Hematopoietic multipotent progenitor cell treated with erythropoietin and hydrocortisone succinate and interleukin-3 and kit ligand, for 6 days (in vitro differentiated cells): ENCODE measurements around the gene AHSA1.
"Not testable (repeated sequence)": the region's sequence is repeated elsewhere in the genome, so short reads cannot be mapped to it uniquely, and the experiment has no call there.

Experiments used
- DNase-seq: peaks from one replicate; pipeline ENCODE4 v3.0.0-alpha.2; 2015

Gene AHSA1

DNA sequence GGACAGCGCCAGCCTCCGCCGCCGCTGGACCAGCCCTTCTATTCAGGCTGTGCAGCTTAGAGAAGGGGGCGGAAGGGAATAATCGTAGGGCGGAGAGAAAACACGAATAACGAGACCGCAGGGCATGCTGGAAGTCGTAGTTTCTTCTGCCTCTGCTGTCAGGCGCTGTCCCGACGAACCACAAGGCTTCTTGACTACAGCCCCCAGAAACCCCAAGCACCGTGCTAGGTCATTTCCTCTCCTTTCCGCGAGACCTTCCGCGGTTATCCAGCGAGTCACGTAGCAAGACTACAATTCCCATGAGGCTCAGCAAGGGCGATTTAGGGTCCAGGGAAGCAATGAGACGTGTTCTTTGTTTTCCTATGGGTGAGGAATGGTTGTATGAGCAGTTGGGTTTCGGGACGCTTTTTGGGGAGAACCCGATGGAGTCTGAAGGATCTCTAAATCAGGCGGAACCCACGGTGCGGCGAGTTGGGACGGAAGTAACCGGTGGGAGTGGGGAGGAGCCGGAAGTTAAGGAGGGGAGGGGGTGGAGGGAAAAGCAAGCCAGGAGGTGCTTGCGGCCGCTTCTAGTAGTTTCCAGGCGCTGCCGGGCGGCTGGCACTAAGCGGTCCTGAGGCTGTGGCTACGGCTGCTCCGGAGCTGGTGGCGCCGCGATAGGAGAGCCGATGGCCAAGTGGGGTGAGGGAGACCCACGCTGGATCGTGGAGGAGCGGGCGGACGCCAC is at the start of gene AHSA1, which contains the start of gene VIPAS39:
Gene AHSA1 (plus strand): TSS at position 572 of the 727 bp plus-strand sequence. CDS start 97 bp downstream, at position 669.
Gene VIPAS39 (minus strand): TSS at position 80 of the 727 bp plus-strand sequence. CDS start 3,499 bp downstream, outside the sequence.
- DNase-seq = peak; percentile 100

DNA sequence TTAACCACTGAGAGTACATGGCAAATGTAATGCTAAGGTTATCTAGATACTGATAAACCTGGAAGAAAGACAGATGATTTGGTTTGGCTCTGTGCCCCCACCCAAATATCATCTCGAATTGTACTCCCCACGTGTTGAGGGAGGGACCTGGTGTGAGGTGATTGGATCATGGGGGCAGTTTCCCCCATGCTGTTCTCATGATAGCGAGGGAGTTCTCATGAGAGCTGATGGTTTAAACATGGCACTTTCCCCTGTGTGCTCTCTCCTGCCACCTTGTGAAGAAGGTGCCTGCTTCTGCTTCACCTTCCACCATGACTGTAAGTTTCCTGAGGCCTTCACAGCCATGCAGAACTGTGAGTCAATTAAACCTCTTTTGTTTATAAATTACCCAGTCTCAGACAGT is 48.8 kb upstream of the AHSA1 start:
- DNase-seq = peak; percentile 77

DNA sequence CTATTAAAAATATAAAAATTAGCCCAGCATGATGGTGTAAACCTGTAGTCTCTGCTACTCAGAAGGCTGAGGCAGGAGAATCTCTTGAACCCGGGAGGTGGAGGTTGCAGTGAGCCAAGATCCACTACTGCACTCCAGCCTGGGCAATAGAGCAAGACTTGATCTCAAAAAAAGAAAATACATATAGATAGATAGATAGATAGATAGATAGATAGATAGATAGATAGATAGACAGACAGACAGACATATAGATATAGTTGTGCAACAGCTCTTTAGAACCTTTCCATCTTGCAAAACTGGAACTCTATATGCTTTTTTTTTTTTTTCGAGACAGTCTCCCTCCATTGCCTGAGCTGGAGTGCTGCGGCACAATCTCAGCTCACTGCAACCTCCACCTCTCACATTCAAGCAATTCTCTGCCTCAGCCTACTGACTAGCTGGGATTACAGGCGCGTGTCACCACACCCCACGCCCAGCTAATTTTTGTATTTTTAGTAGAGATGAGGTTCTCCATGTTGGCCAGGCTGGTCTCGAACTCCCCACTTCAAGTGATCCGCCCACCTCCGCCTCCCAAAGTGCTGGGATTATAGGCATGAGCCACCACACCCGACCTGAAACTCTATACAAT is 42.4 kb upstream of the AHSA1 start:
- not testable (repeated sequence) for DNase-seq

DNA sequence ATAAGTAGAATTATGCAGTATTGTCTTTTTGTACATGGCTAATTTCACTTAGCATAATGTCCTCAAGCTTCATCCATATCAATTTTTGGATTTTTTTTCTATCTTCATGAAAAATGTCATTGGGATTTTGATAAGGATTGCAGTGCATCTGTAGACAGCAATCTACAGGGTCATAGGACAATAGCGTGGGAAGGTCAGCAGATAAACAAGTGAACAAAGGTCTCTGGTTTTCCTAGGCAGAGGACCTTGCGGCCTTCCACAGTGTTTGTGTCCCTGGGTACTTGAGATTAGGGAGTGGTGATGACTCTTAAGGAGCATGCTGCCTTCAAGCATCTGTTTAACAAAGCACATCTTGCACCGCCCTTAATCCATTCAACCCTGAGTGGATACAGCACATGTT is 41.8 kb upstream of the AHSA1 start:
- DNase-seq = not testable (repeated sequence)

DNA sequence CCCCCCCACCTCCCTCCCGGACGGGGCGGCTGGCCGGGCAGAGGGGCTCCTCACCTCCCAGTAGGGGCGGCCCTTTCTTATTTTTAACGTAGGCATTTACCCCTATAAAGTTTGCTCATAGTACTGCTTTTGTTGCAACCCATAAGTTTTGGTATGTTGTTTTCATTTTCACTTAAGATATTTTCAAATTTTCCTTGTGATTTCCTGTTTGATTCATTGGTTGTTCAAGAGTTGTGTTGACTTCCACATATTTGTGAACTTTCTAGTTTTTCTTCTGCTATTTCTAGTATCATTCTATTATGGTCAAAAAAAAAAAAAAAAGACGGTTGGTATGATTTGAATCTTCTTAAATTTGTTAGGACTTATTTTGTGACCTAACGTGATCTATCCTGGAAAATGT is 41.1 kb upstream of the AHSA1 start:
- DNase-seq = no peak

DNA sequence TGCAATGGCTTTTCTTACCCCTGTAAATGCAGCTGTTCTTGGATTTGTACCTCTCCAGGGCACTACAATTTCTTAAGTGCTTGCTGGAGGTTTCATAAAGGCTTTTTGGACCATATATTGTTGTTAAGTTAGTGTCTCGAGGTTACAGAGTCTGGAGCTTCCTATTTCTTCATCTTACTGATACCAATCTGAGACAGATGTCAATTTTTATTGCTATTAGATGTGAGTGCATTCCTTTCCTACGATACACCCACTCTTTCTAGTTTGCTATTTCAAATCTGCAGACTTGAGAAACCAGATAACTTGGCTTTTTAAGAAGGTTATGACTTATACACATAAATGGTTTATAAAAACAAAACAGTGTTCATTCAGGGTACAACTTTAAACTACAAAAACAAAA is 36.7 kb upstream of the AHSA1 start:
- peak; percentile 46 for DNase-seq

DNA sequence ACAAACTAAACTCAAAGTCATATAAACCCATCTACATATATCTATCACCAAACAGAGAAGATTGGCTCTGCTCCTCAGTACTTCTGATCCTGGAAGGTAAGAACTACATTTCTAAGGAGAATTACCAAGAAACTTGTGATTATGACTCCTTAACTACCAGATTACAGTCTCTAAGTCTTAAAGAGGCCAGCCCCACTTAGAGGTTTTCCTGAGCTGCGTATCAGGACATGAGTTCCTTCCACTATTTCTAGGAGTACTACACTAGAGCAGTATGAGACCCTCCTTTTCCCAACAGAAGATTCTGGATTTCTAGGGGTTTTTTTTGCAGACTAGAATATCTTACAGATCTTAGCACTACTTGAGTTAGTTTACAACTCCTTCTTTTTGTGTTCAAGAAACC is 34.5 kb upstream of the AHSA1 start, which contains the start of gene NOXRED1:
Gene NOXRED1 (minus strand): TSS at position 101 of the 400 bp plus-strand sequence. CDS start 634 bp downstream, outside the sequence.
- no peak for DNase-seq

DNA sequence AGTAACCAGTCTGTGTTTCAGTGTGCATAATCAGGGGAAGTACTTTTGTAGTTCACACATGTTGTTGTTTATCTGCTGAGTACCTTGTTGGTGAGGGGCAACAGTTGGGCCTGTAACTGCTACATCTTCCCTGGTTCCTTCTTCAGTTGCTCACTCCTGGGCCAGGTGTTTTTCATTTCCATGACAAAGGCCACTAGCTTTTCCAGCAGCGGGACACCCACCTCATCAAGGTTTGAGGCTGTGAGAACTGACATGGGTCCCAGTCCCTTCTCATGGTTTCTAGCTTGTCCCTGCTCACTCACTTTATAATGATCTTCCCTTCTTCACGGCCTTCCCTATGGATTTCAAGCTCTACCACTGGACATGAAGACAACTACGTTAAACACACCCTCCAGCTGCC is 33.0 kb upstream of the AHSA1 start:
- DNase-seq = no peak

DNA sequence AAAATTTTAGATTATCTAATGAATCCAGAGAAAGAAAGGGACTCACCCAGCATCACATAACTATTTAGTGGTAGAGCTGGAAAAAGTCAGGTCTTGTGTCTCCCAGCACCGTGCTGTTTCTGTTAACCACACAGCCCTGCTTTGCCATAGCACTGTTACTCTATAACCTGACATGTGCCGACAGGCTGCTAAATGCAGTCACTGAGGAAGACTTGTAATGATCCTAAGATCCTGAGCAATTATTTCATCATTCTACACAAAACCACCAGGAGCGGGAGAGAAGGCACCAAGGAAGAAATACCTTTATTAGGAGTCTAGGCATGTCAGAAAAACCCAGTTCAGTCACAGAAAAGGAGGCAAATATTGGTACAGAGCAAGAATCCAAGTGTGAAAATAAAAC is 31.5 kb upstream of the AHSA1 start:
- DNase-seq = no peak

DNA sequence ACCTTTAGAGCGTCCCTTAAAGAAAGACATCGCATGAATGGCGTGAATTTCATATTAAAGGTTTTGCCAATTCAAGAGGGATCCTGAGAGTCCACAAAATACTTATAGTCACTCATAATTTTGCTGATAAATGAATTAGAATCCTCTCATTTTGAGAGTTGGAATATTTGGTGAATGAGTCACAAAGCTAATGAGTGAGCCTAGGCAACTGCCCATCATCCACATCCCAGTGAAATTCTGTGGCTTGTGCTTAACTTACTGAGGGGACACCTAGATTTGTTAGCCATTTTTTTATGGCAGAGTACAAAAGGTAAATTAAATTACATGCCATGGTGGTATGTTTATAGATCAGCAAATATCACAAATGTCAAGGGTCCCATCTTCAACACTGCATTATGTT is 21.9 kb upstream of the AHSA1 start:
- DNase-seq = no peak

DNA sequence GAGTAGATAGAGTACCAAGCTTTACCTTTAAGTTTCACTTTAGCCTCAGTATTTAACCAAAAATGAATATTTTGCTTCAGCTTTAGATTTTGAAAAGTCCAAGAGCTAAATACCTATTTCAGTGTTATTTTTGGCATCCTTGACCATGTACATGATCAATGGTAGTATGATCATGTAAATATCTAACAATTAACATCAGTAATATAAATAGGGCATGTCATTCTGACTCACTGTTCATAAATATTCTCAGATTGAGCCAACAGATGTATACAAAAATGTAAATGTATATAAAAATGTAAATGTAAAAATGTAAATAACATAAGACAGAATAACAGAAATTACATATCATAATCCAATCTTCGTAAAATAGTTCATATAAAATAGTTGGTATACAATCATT is 19.3 kb upstream of the AHSA1 start:
- no peak for DNase-seq

DNA sequence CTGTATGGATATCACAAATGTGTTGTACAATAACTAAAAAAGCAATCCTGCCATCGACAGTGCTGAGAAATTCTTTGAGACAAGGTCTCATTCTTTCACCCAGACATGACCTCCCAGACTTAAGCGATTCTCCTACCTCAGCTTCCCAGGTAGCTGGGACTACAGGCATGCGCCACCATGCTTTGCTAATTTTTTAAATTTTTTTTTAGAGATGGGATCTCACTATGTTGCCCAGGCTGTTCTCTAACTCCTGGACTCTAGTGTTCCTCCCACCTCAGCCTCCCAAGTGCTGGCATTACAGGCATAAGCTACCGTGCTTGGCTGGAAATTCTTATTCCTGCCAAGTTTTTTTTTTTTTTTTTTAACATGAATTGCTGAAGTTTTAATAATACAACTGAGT is 18.0 kb upstream of the AHSA1 start:
- DNase-seq = no peak

DNA sequence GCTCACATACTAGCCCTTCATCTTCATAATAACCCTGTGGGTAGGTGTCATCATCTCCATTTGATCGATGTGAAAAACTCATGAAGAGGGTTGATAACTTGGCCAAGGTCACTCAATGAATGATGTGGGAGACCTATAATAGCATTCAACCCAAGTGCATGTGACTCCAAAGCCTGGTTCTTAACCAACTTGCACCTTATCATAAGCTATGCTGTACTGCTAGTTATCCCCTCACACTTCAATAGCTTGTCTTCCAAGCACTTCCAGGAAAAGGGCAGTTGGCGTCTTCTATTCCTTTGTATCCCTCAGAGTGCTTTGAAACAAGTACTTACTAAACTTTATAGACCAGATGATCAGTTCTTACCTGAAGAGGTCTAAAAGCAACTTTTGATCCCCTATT is 15.7 kb upstream of the AHSA1 start:
- no peak for DNase-seq

DNA sequence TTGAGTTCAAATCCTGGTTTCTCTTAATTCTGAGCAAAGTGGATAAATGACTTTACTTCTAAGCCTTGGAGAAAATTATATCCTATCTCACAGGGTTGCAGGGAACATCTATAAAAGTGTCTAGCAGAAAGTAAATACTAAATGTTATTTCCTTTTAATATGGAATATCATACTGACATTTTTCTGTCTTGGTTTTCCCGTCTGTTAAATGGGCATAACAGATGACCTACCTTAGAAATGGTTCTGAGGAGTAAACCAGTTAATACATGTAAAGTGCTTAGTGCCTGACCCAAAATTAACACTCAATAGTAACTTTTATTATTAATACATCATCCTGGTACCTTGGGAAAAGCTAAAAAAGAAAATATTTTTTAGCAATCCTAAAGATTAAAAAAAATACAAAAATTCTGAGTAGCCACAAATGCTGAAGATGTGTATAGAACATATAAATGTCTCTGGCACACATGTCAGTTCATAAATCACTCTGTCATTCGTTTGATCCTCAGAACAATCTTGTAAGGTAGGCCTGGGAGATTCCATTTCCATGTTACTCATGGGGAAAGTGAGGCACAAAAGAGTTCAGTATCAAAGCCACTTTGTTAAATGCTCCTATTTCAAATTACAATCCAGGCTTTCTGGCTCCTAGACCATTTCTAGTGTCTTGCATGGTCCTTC is 1.8 kb upstream of the AHSA1 start:
- no peak for DNase-seq

DNA sequence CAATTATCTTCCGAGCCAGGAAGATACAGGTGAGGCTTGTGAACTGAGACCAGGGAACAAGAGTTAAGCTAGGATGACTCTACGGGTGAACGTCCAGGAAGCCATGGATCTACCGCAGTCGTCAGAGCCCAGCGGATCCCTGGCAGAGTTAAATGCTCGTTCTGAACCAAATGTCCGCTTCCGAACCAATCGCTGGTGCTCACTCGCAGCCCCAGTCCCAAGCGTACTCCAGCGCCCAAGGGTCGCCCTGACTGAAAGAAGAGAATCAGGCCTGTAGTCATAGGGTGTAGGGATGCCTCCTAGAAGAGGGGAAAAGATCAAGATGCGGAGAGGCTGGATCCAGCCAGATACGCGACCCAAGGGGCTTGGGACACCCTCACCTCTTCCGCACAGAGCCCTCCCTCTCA is 775 bp upstream of the AHSA1 start:
- no peak for DNase-seq

DNA sequence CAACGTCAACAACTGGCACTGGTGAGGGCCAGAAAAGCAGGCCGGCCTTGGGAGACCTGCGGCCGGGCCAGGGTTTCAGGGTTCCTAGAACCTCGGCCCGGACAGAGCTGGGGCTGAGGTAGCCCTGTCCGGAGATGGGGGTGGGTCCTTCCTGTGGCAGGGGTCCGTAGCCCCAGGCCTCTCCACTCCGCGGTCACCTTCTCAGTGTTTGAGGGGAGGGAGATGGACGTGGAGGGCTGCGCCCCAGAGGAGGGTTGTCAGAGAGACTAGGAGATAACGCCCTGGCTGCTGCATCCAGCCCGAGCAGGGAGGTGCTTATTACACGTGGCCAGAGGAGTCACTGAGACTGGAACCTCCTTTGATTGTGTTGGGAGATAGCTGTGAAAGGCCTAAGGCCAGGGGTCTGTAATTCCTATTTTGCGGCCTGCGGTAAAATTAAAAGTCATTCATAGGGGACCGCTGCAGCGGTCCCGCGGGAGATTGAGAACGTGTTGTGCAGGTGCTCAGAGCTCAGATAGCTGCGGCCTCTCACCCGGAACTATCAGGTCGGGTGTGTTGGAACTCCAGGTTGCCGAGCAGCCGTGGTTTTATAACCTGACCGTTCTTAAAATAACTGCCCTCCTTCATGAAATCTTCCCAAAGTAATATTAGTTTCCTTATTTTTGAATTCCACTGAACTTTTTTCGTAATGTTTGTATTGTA is 507 bp downstream of the AHSA1 start:
- peak; percentile 93 for DNase-seq

DNA sequence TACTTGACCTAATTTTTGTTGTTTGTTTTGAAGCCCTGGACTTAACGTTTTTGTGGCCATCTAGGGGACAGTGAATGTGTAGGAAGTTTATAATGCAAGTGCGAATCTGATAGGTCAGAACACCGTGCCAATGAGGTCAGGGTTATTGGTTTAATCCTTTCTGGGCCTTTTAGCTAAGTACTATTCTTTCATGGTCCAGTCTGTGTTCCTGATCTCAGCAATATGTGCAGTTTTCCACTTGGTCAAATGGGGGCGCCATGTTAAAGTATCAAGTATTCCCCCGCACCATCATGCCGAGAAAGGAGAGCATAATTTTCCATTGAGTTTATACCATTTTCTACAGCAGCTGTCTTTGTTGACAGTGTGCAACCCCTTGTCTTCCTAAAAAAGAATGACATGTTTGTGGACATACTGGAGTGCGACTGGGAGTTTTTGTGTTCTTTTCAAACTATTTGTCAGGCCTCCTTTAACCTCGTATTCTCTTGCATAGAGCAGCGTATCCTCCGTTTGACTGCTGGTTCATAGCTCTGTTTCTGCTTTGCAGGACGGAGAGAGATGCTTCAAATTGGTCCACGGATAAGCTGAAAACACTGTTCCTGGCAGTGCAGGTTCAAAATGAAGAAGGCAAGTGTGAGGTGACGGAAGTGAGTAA is 1.3 kb downstream of the AHSA1 start:
- DNase-seq = peak; percentile 92

DNA sequence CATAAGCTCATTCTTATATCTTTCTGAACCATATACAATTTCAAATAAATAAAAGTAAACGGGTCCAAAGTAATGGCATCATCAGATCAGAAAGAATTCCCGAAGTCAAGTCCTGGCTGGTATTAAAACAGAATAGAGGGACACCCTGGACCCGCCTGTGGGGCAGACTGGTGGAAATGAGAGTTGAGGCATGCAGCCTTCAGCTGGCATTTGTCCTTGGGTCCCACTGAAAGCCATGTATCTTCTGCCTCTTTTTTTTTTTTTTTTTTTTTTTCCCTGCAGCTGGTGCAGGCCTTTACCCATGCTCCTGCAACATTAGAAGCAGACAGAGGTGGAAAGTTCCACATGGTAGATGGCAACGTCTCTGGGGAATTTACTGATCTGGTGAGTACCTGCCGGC is 9.9 kb downstream of the AHSA1 start:
- DNase-seq = no peak

DNA sequence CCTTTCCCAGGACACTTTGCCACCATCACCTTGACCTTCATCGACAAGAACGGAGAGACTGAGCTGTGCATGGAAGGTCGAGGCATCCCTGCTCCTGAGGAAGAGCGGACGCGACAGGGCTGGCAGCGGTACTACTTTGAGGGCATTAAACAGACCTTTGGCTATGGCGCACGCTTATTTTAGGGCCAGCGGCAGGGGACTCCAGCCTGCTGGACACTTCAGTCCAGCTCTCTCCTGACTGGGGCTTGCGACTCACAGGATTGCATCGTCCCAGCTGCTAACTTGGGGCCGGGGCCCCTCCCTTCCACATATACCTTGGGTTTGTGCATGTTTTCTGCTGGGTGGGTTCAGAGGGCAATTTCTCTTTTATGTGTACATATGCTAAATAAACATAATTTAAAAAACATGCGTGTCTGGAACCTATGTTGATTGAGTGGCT is 11.2 kb downstream of the AHSA1 start:
- DNase-seq = no peak

DNA sequence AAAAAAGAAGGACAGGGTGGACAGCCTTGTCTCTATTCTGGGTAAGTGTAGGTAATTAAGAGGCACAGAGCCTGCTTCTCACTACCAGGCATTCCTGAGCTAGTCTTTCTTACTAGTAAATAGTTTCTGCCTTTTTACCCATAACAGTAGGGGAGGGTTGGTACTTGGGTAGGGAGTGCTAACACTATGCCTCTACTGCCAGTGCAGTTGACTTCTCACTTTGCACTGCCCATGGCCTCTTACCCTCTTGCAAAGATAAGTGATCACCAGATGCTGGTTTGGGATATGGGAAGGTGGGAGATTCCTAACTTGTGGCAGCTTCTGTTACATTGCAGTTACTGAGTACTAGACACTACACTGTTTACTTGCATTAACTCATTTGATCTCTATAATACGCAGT is 11.6 kb downstream of the AHSA1 start:
- no peak for DNase-seq

DNA sequence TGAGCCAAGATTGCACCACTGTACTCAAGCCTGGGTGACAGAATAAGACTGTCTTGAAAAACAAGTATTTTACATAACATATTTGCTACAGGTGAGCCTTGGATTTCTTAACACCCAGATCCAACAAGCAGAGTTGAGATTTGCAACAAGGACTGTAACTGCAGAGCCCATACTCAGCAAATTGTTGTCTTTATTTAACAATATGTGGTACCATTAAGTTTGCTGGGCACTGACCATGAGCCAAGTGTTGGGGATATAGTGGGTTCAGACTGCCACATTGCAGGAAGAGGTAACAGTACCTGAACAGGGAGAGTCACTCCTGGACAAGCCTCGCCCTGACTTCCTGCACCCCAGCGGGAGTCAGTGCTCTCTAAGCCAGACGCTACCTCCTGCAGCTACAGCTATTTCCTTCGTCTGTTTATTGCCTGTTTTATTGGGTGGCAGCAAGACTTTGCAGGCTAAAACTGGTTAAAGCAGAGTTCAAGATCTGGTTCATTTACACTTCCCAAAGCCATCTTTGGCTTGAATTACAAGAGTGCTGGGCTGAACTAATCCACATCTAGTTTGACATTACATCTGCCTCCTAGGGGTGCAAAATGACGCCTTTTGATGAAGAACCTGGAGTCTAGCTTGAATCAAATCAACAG is 12.5 kb downstream of the AHSA1 start:
- DNase-seq = no peak

DNA sequence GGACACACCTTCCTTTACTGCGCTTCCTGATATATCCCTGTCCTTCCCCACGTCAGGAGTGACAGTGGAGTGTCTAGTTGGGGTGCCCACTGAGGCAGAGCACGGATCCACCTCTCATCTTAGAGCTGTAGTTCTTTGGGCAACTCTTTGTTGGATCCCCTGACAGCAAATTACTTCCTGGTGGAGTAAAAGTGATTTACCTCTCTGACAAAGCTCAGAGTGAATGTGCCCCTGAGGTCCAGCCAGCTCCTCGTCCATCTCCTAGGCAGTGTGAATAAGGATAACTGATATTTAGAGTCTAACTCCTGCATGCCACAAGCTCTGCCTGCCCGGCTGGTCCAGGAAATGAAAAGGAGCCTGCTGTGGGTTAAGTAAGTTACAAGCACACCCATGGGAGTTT is 16.0 kb downstream of the AHSA1 start:
- DNase-seq = no peak
